ENCODE data around the gene CAPN11. TPM values are rescaled to one million over a fixed set of nuclear protein-coding genes. Genes with fewer than 3 reads are reported as not detected.

Gene CAPN11
- polyA plus RNA-seq, 1 donor from 2014 or later = not detected

DNA sequence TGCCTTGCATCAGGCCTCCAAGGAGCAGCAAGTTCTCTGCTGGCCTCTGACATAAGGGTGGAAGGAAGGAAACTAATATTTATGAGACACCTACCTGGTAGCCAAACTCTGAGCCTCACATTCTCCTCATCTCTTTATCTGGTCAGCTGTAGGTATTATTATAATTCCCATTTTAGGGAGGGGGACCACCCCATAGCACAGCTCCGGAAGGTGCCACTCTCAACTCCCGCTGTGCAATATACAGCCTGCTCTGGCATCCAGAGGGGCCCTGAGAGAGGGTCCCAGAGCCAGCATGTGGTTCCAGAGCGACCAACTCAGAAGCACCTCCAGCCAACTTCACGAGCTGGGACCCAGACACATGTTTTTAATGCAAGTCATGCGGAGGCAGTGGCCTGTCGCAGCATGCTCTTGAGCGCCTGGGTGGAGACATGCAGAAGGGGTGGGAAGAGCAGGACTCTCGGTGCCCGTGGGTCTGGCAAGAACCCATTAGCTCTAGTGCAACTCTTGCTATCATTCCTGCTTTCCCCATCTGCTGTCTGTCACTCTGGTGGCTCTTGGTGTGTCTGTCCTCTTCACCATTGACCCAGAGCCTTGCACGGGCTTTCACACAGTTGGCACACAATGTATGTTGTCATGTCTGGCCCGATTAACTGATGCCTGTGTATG is 43.2 kb downstream of the CAPN11 start:
- Histone ChIP-seq H2AFZ (ENCODE audit: low read depth, low read length) (no peak overlapping the region), H3F3A (ENCODE audit: insufficient read depth, low read length, poor library complexity, severe bottlenecking) (no peaks in the 10 kb centered on the region), H3K27ac (ENCODE audit: low read length) (no peak overlapping the region), H3K4me2 (ENCODE audit: low read length) (no peak overlapping the region), H3K9me3 (ENCODE audit: low read length) (no peaks in the 10 kb centered on the region), H3K36me3 (ENCODE audit: insufficient read depth, low read length) (no peaks in the 10 kb centered on the region), H3K9me2 (ENCODE audit: insufficient read depth, low read length) (no peaks in the 10 kb centered on the region), H4K20me1 (ENCODE audit: insufficient read depth) (no peaks in the 10 kb centered on the region), H3K79me2 (replicated peaks; ENCODE audit: insufficient read depth, low read length) (no peaks in the 10 kb centered on the region), H3K9ac (ENCODE audit: low read length) (no peak overlapping the region), H3K27me3 (ENCODE audit: insufficient read depth, low read depth, low read length) (no peaks in the 10 kb centered on the region), H3K4me3 (ENCODE audit: low read length) (no peak overlapping the region)
- TF ChIP-seq, protein P1, sequence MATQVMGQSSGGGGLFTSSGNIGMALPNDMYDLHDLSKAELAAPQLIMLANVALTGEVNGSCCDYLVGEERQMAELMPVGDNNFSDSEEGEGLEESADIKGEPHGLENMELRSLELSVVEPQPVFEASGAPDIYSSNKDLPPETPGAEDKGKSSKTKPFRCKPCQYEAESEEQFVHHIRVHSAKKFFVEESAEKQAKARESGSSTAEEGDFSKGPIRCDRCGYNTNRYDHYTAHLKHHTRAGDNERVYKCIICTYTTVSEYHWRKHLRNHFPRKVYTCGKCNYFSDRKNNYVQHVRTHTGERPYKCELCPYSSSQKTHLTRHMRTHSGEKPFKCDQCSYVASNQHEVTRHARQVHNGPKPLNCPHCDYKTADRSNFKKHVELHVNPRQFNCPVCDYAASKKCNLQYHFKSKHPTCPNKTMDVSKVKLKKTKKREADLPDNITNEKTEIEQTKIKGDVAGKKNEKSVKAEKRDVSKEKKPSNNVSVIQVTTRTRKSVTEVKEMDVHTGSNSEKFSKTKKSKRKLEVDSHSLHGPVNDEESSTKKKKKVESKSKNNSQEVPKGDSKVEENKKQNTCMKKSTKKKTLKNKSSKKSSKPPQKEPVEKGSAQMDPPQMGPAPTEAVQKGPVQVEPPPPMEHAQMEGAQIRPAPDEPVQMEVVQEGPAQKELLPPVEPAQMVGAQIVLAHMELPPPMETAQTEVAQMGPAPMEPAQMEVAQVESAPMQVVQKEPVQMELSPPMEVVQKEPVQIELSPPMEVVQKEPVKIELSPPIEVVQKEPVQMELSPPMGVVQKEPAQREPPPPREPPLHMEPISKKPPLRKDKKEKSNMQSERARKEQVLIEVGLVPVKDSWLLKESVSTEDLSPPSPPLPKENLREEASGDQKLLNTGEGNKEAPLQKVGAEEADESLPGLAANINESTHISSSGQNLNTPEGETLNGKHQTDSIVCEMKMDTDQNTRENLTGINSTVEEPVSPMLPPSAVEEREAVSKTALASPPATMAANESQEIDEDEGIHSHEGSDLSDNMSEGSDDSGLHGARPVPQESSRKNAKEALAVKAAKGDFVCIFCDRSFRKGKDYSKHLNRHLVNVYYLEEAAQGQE (IDR thresholded peaks at IDR 0.05; ENCODE audit: borderline replicate concordance) = no peak
- no peak for TF ChIP-seq EZH2 (IDR thresholded peaks at IDR 0.05; ENCODE audit: borderline replicate concordance, insufficient read depth, low read length, poor library complexity, severe bottlenecking)
- no peak for TF ChIP-seq SMC3 (conservative IDR thresholded peaks at IDR 0.05; ENCODE audit: poor library complexity)
- TF ChIP-seq, protein P2, sequence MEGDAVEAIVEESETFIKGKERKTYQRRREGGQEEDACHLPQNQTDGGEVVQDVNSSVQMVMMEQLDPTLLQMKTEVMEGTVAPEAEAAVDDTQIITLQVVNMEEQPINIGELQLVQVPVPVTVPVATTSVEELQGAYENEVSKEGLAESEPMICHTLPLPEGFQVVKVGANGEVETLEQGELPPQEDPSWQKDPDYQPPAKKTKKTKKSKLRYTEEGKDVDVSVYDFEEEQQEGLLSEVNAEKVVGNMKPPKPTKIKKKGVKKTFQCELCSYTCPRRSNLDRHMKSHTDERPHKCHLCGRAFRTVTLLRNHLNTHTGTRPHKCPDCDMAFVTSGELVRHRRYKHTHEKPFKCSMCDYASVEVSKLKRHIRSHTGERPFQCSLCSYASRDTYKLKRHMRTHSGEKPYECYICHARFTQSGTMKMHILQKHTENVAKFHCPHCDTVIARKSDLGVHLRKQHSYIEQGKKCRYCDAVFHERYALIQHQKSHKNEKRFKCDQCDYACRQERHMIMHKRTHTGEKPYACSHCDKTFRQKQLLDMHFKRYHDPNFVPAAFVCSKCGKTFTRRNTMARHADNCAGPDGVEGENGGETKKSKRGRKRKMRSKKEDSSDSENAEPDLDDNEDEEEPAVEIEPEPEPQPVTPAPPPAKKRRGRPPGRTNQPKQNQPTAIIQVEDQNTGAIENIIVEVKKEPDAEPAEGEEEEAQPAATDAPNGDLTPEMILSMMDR (IDR thresholded peaks at IDR 0.05; ENCODE audit: poor library complexity, severe bottlenecking) = no peak
- TF ChIP-seq TAF1 (IDR thresholded peaks at IDR 0.05; ENCODE audit: low read depth) = no peak
- no peak for TF ChIP-seq MXI1 (conservative IDR thresholded peaks at IDR 0.05; ENCODE audit: poor library complexity, severe bottlenecking)
- TF ChIP-seq POLR2AphosphoS5 (IDR thresholded peaks at IDR 0.05) = no peak
- TF ChIP-seq RAD21 (conservative IDR thresholded peaks at IDR 0.05) = no peak
- TF ChIP-seq EP300 (conservative IDR thresholded peaks at IDR 0.05; ENCODE audit: poor library complexity, severe bottlenecking) = no peak

DNA sequence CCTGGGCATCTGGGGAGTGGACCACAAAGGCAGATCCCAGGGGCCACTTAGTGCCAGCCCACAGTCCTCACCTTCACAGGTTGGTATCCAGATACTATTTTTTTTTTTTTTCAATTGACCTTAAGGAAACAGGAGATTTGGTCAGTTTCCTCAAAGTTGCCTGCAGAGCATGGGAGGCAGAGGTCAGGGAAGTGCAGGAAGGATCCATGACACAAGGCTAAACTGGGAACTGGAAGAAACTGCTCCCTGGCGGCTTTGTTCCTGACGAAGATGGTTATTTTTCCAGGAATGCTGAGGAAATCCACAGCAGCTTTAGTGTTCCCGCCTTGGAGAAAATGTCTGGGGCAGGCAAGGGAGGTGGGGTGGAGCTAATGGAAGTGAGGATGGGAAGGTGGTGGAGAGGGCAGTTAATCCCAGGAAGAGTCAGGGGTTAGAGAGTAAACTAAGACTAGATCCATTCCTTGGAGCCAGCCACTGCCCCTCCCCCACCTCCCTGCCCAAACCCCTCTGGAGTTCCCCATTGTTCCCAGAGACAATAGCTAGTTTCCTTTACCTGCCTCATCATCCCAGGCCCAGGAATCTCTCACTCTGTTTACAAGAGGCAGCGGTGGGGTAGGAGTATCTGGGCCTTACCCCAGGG is 43.8 kb downstream of the CAPN11 start:
- no peaks in the 10 kb centered on the region for H3K79me2 ChIP-seq (replicated peaks; ENCODE audit: insufficient read depth, low read length)
- H3F3A ChIP-seq (ENCODE audit: insufficient read depth, low read length, poor library complexity, severe bottlenecking) = no peaks in the 10 kb centered on the region
- no peaks in the 10 kb centered on the region for H3K9me3 ChIP-seq (ENCODE audit: low read length)
- H3K4me2 ChIP-seq (ENCODE audit: low read length) = no peak overlapping the region
- TF ChIP-seq EP300 (conservative IDR thresholded peaks at IDR 0.05; ENCODE audit: poor library complexity, severe bottlenecking) (no peak), TAF1 (IDR thresholded peaks at IDR 0.05; ENCODE audit: low read depth) (no peak)
- H3K9me2 ChIP-seq (ENCODE audit: insufficient read depth, low read length) = no peaks in the 10 kb centered on the region
- no peak overlapping the region for H2AFZ ChIP-seq (ENCODE audit: low read depth, low read length)
- H3K27ac ChIP-seq (ENCODE audit: low read length) = no peak overlapping the region
- H3K4me3 ChIP-seq (ENCODE audit: low read length) = no peak overlapping the region
- H3K9ac ChIP-seq (ENCODE audit: low read length) = no peak overlapping the region
- H3K36me3 ChIP-seq (ENCODE audit: insufficient read depth, low read length) = no peaks in the 10 kb centered on the region
- no peaks in the 10 kb centered on the region for H4K20me1 ChIP-seq (ENCODE audit: insufficient read depth)
- no peaks in the 10 kb centered on the region for H3K27me3 ChIP-seq (ENCODE audit: insufficient read depth, low read depth, low read length)

Measured in neural cell (in vitro differentiated cells).